K562 (cell line): ENCODE data around the gene GLRA3. TPM values are rescaled to one million over a fixed set of nuclear protein-coding genes. Genes with fewer than 3 reads are reported as not detected.

ENCODE experiments used
- CHD1 ChIP-seq: fragments of 200-600 bp; sonication (generic); IDR thresholded peaks from one replicate; pipeline ENCODE4 v1.6.1; 2012; ENCODE audit warnings: mild to moderate bottlenecking, moderate library complexity, low read length, inconsistent platforms
- CREM ChIP-seq: IDR thresholded peaks from 2 replicates; pipeline ENCODE4 v1.6.1; 2014; ENCODE audit warnings: antibody characterized with exemption, low read depth
- DEAF1 ChIP-seq: fragments of 450-650 bp; formaldehyde crosslinking; IDR thresholded peaks from 2 replicates; pipeline ENCODE4 v1.4.0; 2020; ENCODE audit warnings: mild to moderate bottlenecking, moderate library complexity
- GMEB1 ChIP-seq: fragments of 250-450 bp; sonication (Bioruptor Pico); IDR thresholded peaks from 2 replicates; pipeline ENCODE4 v1.4.0; 2020; ENCODE audit warnings: mild to moderate bottlenecking
- HES1 ChIP-seq: fragments of 450-650 bp; IDR thresholded peaks from 2 replicates; pipeline ENCODE4 v1.6.1; 2016; ENCODE audit warnings: low read depth, mild to moderate bottlenecking, moderate library complexity
- JUND ChIP-seq, 2 experiments: IDR thresholded peaks; 2 replicates in 1 of 2; 3 replicates in 1 of 2; pipeline ENCODE4 v1.6.1; 2011; ENCODE audit warnings: borderline replicate concordance in 2 of 2, low read depth in 2 of 2, low read length in 2 of 2, improper control_type of control experiment in 1 of 2, missing biosample characterization in 1 of 2, missing genetic modification characterization in 1 of 2, missing genetic modification reagents in 1 of 2
- L3MBTL2 ChIP-seq: fragments of 450-650 bp; IDR thresholded peaks from 2 replicates; pipeline ENCODE4 v1.6.1; 2016; ENCODE audit warnings: mild to moderate bottlenecking, moderate library complexity
- MEF2A ChIP-seq: IDR thresholded peaks from 2 replicates; pipeline ENCODE4 v1.6.1; 2011; ENCODE audit warnings: low read depth, mild to moderate bottlenecking, low read length, moderate library complexity; ENCODE audit not compliant: control insufficient read depth
- MEF2D ChIP-seq: conservative IDR thresholded peaks from 2 replicates; pipeline ENCODE4 v1.6.1; 2016; ENCODE audit warnings: low read depth, missing genetic modification characterization, missing compliant biosample characterization
- MEIS2 ChIP-seq: fragments of 450-650 bp; IDR thresholded peaks from 2 replicates; pipeline ENCODE4 v1.6.1; 2014; ENCODE audit warnings: mild to moderate bottlenecking; ENCODE audit not compliant: partially characterized antibody
- PHB ChIP-seq: fragments of 250-450 bp; sonication (Bioruptor Pico); IDR thresholded peaks from 2 replicates; pipeline ENCODE4 v1.5.0; 2021
- RAD21 ChIP-seq, 2 experiments: fragments of 250-450 bp in 1 of 2; fragments of 450-650 bp in 1 of 2; sonication (Bioruptor Pico) in 1 of 2; formaldehyde crosslinking in 1 of 2; IDR thresholded peaks in 1 of 2; conservative IDR thresholded peaks in 1 of 2; 2 replicates each; pipeline versions ENCODE4 v1.4.0 to v1.8.0; 2020 to 2022; ENCODE audit warnings: mild to moderate bottlenecking in 2 of 2, moderate library complexity in 1 of 2
- RFX1 ChIP-seq: fragments of 450-650 bp; IDR thresholded peaks from 2 replicates; pipeline ENCODE4 v1.6.1; 2016; ENCODE audit warnings: mild to moderate bottlenecking, moderate library complexity
- SMC3 ChIP-seq: conservative IDR thresholded peaks from 2 replicates; pipeline ENCODE4 v1.6.1; 2011; ENCODE audit warnings: low read depth, low read length, improper control_type of control experiment; ENCODE audit not compliant: insufficient read depth
- ZBED1 ChIP-seq: IDR thresholded peaks from 2 replicates; pipeline ENCODE4 v1.6.1; 2014
- ZBTB11 ChIP-seq, 3 experiments: fragments of 200-800 bp in 1 of 3; fragments of 250-450 bp in 1 of 3; fragments of 450-650 bp in 1 of 3; sonication (Bioruptor Pico) in 1 of 3; sonication (Bioruptor generic) in 1 of 3; formaldehyde crosslinking in 1 of 3; IDR thresholded peaks; 2 replicates each; pipeline versions ENCODE4 v1.6.1 to v1.8.0; 2016 to 2022; ENCODE audit warnings: mild to moderate bottlenecking in 2 of 3, missing genetic modification characterization in 2 of 3, missing compliant biosample characterization in 1 of 3, moderate library complexity in 1 of 3
- polyA plus RNA-seq, 8 experiments: library from polyadenylated mRNA; depleted of rRNA in 4 of 8; stranded (reverse) in 5 of 8; unstranded in 3 of 8; fragments of >200 nt; fragmentation: Nextera tagmentation in 2 of 8; fragmentation: Illumina TruSeq in 1 of 8; extraction: Ambion mirVana in 2 of 8; extraction: Trizol in 1 of 8; gene quantifications; 2 replicates each; pipeline versions ENCODE4 v1.2.1 to v1.2.3, GENCODE V29; 2011 to 2014; ENCODE audit warnings: inconsistent platforms in 1 of 8, missing spikeins in 1 of 8
- total RNA-seq, 7 experiments: library from RNA; depleted of rRNA in 6 of 7; stranded (reverse); fragments of >200 nt in 6 of 7; fragmentation: Illumina TruSeq in 2 of 7; extraction: Trizol in 2 of 7; gene quantifications; 2 replicates each; pipeline versions ENCODE4 v1.2.1 to v1.2.3, GENCODE V29; 2011 to 2021; ENCODE audit warnings: low replicate concordance in 1 of 7

Gene GLRA3
- total and polyA plus RNA-seq, 9 of the 15 experiments (the other 6 are each of a cell fraction or from before 2014, with no cell fraction given), result 0.06 to 0.14 (median 0.08) TPM; not detected in 2

- TF ChIP-seq JUND (IDR thresholded peaks at IDR 0.05; ENCODE audit: borderline replicate concordance, low read depth, low read length), result 0 out of 2 replicates have a peak, but pooled peaks have one; percentile 19
- TF ChIP-seq JUND (tag; IDR thresholded peaks at IDR 0.05; ENCODE audit: borderline replicate concordance, low read depth, low read length), result no peak
- 0 out of 2 replicates have a peak, but pooled peaks have one; percentile 20 for TF ChIP-seq CREM
- TF ChIP-seq ZBED1, result no peak
- peak; percentile 70 for TF ChIP-seq SMC3
- no peak for TF ChIP-seq MEF2D
- TF ChIP-seq RAD21 (CRISPR knock-in tag; conservative IDR thresholded peaks at IDR 0.05 in 1 of 2, IDR thresholded peaks at IDR 0.05 in 1 of 2), result peak; percentile 81 to 82
- TF ChIP-seq ZBTB11 (CRISPR knock-in tag; IDR thresholded peaks at IDR 0.05), result no peak
- no peak for TF ChIP-seq RFX1
- TF ChIP-seq HES1, result no peak
- peak; percentile 67 for TF ChIP-seq MEIS2
- TF ChIP-seq GMEB1, result no peak
- peak; percentile 53 for TF ChIP-seq DEAF1 (CRISPR knock-in tag)
- no peak for TF ChIP-seq MEF2A
- no peak for TF ChIP-seq CHD1
- TF ChIP-seq PHB (CRISPR knock-in tag), result no peak
- 0 out of 2 replicates have a peak, but pooled peaks have one; percentile 15 for TF ChIP-seq L3MBTL2
Observed at GRCh38 chr4:174714393-174715211, 114.4 kb downstream of the GLRA3 start (continued).
